Ascending aorta (tissue), 2 donors: Measurements from ENCODE around the gene ANKDD1A. TPM values are rescaled to one million over a fixed set of nuclear protein-coding genes. Genes with fewer than 3 reads are reported as not detected.

ENCODE experiments used
- DNase-seq, 2 donors: peaks; one replicate each; pipeline ENCODE4 v3.0.0-alpha.2; 2019; ENCODE audit warnings: low spot score in 2 of 2
- H3K27ac ChIP-seq, 2 donors: fragments of 200-600 bp; sonication (generic); one replicate each; pipeline ENCODE4 v1.5.1; 2016 to 2017; ENCODE audit warnings: mild to moderate bottlenecking in 1 of 2
- H3K27me3 ChIP-seq: fragments of 200-600 bp; sonication (generic); one replicate; pipeline ENCODE4 v1.5.1; 2017
- H3K36me3 ChIP-seq, 2 donors: fragments of 200-600 bp; sonication (generic); one replicate each; pipeline ENCODE4 v1.5.1; 2016
- H3K4me1 ChIP-seq, 2 donors: fragments of 200-600 bp; sonication (generic); one replicate each; pipeline ENCODE4 v1.5.1; 2016 to 2017; ENCODE audit warnings: mild to moderate bottlenecking in 1 of 2
- H3K4me3 ChIP-seq, 2 donors: fragments of 200-600 bp; sonication (generic); one replicate each; pipeline ENCODE4 v1.5.1; 2016 to 2017; ENCODE audit warnings: mild to moderate bottlenecking in 1 of 2
- H3K9me3 ChIP-seq, 2 donors: fragments of 200-600 bp; sonication (generic); one replicate each; pipeline ENCODE4 v1.5.1; 2016
- CTCF ChIP-seq, 3 experiments: fragments of 200-600 bp in 2 of 3; fragments of 450-650 bp in 1 of 3; sonication (generic) in 2 of 3; IDR thresholded peaks; one replicate each; pipeline ENCODE4 v1.5.1; 2016 to 2019; ENCODE audit warnings: antibody characterized with exemption in 3 of 3, mild to moderate bottlenecking in 1 of 3, moderate library complexity in 1 of 3
- intact Hi-C: fragments of 100-400 bp; cut with DNase I; formaldehyde crosslinking; loops from one replicate; pipeline ENCODE4 v1.15.1; 2023
- total RNA-seq: library from RNA; depleted of rRNA; stranded (reverse); fragments of >200 nt; gene quantifications from one replicate; pipeline ENCODE4 v1.1.0, GENCODE V29; 2016

Gene ANKDD1A
- total RNA-seq, 1 donor from 2014 or later = 28.6 TPM

- Histone ChIP-seq H3K27me3 (no peaks in the 10 kb centered on the region), H3K9me3 (no peaks in the 10 kb centered on the region), H3K27ac (no peak overlapping the region), H3K4me1 (no peaks in the 10 kb centered on the region), H3K4me3 (no peak overlapping the region), H3K36me3 (peaks cover 14 to 53% of the 10 kb centered on the region in 2 donors)
- intact Hi-C loops = no loop called here
- peak in 1 of 2 donors; percentile 59 for DNase-seq
- TF ChIP-seq CTCF (IDR thresholded peaks at IDR 0.05) = no peak
Measured at GRCh38 chr15:64930778-64931371, 19.2 kb downstream of the ANKDD1A start.

GRCh38 chr15:64931381-64931780, 19.7 kb downstream of the ANKDD1A start:
- Histone ChIP-seq H3K4me3 (no peak overlapping the region), H3K27ac (no peak overlapping the region), H3K9me3 (no peaks in the 10 kb centered on the region), H3K36me3 (peaks cover 14 to 53% of the 10 kb centered on the region in 2 donors), H3K4me1 (no peaks in the 10 kb centered on the region), H3K27me3 (no peaks in the 10 kb centered on the region)
- intact Hi-C loops = no loop called here
- TF ChIP-seq CTCF (IDR thresholded peaks at IDR 0.05) = no peak
- peak in 1 of 2 donors; percentile 42 for DNase-seq

- H3K36me3 ChIP-seq = peaks cover 14 to 43% of the 10 kb centered on the region in 2 donors
Measured at GRCh38 chr15:64934023-64934422, 22.3 kb downstream of the ANKDD1A start.

GRCh38 chr15:64938192-64938591, 26.5 kb downstream of the ANKDD1A start:
- no peak overlapping the region for H3K27ac ChIP-seq
- peaks cover 12 to 20% of the 10 kb centered on the region in 2 donors for H3K36me3 ChIP-seq
- no peak for TF ChIP-seq CTCF (IDR thresholded peaks at IDR 0.05)

More at GRCh38 chr15:64934023-64934422, 22.3 kb downstream of the ANKDD1A start:
- H3K9me3 ChIP-seq = no peaks in the 10 kb centered on the region
- intact Hi-C loops = no loop called here
- no peak overlapping the region for H3K27ac ChIP-seq
- no peaks in the 10 kb centered on the region for H3K27me3 ChIP-seq
- no peak for TF ChIP-seq CTCF (IDR thresholded peaks at IDR 0.05)
- DNase-seq = peak in 1 of 2 donors; percentile 40
- no peak overlapping the region for H3K4me3 ChIP-seq
- H3K4me1 ChIP-seq = no peaks in the 10 kb centered on the region

GRCh38 chr15:64942356-64942755, 30.7 kb downstream of the ANKDD1A start:
- Histone ChIP-seq H3K36me3 (peaks cover 5 to 15% of the 10 kb centered on the region in 2 donors), H3K27me3 (no peaks in the 10 kb centered on the region), H3K27ac (no peak overlapping the region), H3K9me3 (no peaks in the 10 kb centered on the region), H3K4me1 (no peaks in the 10 kb centered on the region), H3K4me3 (no peak overlapping the region)
- TF ChIP-seq CTCF (IDR thresholded peaks at IDR 0.05) = no peak
- intact Hi-C loops = no loop called here
- no peak for DNase-seq

More at GRCh38 chr15:64938192-64938591, 26.5 kb downstream of the ANKDD1A start:
- no peak overlapping the region for H3K4me3 ChIP-seq
- intact Hi-C loops = no loop called here
- no peaks in the 10 kb centered on the region for H3K27me3 ChIP-seq
- no peaks in the 10 kb centered on the region for H3K4me1 ChIP-seq
- H3K9me3 ChIP-seq = no peaks in the 10 kb centered on the region
- DNase-seq = peak in 1 of 2 donors; percentile 56
